Type B pancreatic cell (in vitro differentiated cells): ENCODE data around the gene OBSCN. TPM values are rescaled to one million over a fixed set of nuclear protein-coding genes. Genes with fewer than 3 reads are reported as not detected.

Experiments used
- DNase-seq: peaks from one replicate; pipeline ENCODE4 v3.0.0; 2021; ENCODE audit warnings: mixed read lengths; ENCODE audit not compliant: unreplicated experiment; ENCODE audit errors: extremely low spot score
- H3K27ac Mint-ChIP-seq: 2 replicates; pipeline ENCODE4 v1.8.0; 2021; ENCODE audit warnings: mild to moderate bottlenecking, mixed read lengths
- H3K27me3 Mint-ChIP-seq: 2 replicates; pipeline ENCODE4 v1.8.0; 2021; ENCODE audit warnings: mixed read lengths
- H3K36me3 Mint-ChIP-seq: 2 replicates; pipeline ENCODE4 v1.8.0; 2021; ENCODE audit warnings: mixed read lengths
- H3K4me1 Mint-ChIP-seq: one replicate; pipeline ENCODE4 v1.8.0; 2021; ENCODE audit warnings: mixed read lengths; ENCODE audit not compliant: unreplicated experiment
- H3K4me3 Mint-ChIP-seq: 2 replicates; pipeline ENCODE4 v1.8.0; 2021; ENCODE audit warnings: mild to moderate bottlenecking, mixed read lengths
- H3K9me3 Mint-ChIP-seq: 2 replicates; pipeline ENCODE4 v1.8.0; 2021; ENCODE audit warnings: mixed read lengths
- CTCF ChIP-seq: fragments of 200-600 bp; sonication (generic); conservative IDR thresholded peaks from 2 replicates; pipeline ENCODE4 v1.5.0; 2021; ENCODE audit warnings: antibody characterized with exemption, mild to moderate bottlenecking
- total RNA-seq: library from RNA; stranded (reverse); gene quantifications from 2 replicates; pipeline ENCODE4 v1.2.1, GENCODE V29; 2021; ENCODE audit warnings: low replicate concordance

The OBSCN gene
- total RNA-seq, 1 donor from 2014 or later = 48.9 TPM

- Mint-ChIP-seq H3K9me3 (no peaks in the 10 kb centered on the region), H3K27ac (no peak overlapping the region), H3K4me3 (no peak overlapping the region), H3K4me1 (no peaks in the 10 kb centered on the region), H3K36me3 (no peaks in the 10 kb centered on the region), H3K27me3 (no peaks in the 10 kb centered on the region)
- DNase-seq = no peak
- no peak for TF ChIP-seq CTCF
These were observed 163.3 kb downstream of the OBSCN start for GRCh38 chr1:228370941-228371740.

GRCh38 chr1:228371741-228372182 lies 163.9 kb downstream of the OBSCN start:
- no peaks in the 10 kb centered on the region for H3K27me3 Mint-ChIP-seq
- H3K9me3 Mint-ChIP-seq = no peaks in the 10 kb centered on the region
- TF ChIP-seq CTCF = no peak
- no peak overlapping the region for H3K4me3 Mint-ChIP-seq
- H3K27ac Mint-ChIP-seq = no peak overlapping the region
- no peaks in the 10 kb centered on the region for H3K4me1 Mint-ChIP-seq
- no peaks in the 10 kb centered on the region for H3K36me3 Mint-ChIP-seq
- no peak for DNase-seq

GRCh38 chr1:228372183-228373003 lies 164.5 kb downstream of the OBSCN start:
- H3K4me3 Mint-ChIP-seq = no peak overlapping the region
- H3K27me3 Mint-ChIP-seq = no peaks in the 10 kb centered on the region
- H3K36me3 Mint-ChIP-seq = no peaks in the 10 kb centered on the region
- no peaks in the 10 kb centered on the region for H3K4me1 Mint-ChIP-seq
- TF ChIP-seq CTCF = no peak
- no peak overlapping the region for H3K27ac Mint-ChIP-seq
- no peak for DNase-seq
- no peaks in the 10 kb centered on the region for H3K9me3 Mint-ChIP-seq

- TF ChIP-seq CTCF = no peak
- H3K27ac Mint-ChIP-seq = no peak overlapping the region
- DNase-seq = no peak
These were observed 165.3 kb downstream of the OBSCN start for GRCh38 chr1:228373004-228373680.

GRCh38 chr1:228373681-228374571 lies 166.1 kb downstream of the OBSCN start:
- Mint-ChIP-seq H3K4me1 (no peaks in the 10 kb centered on the region), H3K27me3 (no peaks in the 10 kb centered on the region), H3K9me3 (no peaks in the 10 kb centered on the region), H3K27ac (no peak overlapping the region), H3K4me3 (no peak overlapping the region), H3K36me3 (no peaks in the 10 kb centered on the region)
- no peak for DNase-seq
- no peak for TF ChIP-seq CTCF

More at GRCh38 chr1:228373004-228373680, 165.3 kb downstream of the OBSCN start:
- Mint-ChIP-seq H3K36me3 (no peaks in the 10 kb centered on the region), H3K4me3 (no peak overlapping the region), H3K9me3 (no peaks in the 10 kb centered on the region), H3K27me3 (no peaks in the 10 kb centered on the region), H3K4me1 (no peaks in the 10 kb centered on the region)
